ENCODE results near the gene SYT1.

DNA sequence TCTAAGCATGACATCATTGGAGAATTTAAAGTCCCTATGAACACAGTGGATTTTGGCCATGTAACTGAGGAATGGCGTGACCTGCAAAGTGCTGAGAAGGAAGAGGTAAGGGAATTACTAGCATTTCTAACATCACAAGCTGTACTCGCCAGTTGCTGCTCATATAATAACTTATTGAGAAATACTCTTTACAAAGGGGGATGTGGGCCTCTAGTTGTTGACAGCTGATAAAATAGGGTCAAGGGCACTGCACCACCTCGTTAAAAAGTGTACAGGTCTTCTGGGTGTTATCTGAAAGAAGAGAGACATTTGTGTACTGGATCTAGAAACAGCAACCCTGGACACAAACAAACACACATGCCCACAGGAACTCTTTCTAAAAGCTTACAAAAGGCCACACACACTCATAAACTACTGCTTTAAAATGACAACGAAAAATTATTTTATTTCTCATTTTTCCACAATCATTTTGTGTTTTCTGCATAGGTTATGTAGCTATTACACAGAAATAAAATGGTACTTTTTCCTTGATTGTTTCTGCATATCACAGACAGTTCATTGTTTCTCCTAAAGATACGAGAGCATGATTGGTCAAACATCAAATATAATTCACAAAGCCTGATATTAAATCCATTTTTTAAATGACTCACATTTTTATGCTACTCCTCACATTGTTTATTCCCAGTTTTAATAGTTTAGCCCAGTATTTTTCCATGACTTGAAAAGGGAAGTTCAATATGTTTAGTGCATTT is 435.0 kb downstream of the SYT1 start:
- TF ChIP-seq, protein P1, sequence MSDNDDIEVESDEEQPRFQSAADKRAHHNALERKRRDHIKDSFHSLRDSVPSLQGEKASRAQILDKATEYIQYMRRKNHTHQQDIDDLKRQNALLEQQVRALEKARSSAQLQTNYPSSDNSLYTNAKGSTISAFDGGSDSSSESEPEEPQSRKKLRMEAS (IDR thresholded peaks at IDR 0.05), result no peak
- TF ChIP-seq, protein P2, sequence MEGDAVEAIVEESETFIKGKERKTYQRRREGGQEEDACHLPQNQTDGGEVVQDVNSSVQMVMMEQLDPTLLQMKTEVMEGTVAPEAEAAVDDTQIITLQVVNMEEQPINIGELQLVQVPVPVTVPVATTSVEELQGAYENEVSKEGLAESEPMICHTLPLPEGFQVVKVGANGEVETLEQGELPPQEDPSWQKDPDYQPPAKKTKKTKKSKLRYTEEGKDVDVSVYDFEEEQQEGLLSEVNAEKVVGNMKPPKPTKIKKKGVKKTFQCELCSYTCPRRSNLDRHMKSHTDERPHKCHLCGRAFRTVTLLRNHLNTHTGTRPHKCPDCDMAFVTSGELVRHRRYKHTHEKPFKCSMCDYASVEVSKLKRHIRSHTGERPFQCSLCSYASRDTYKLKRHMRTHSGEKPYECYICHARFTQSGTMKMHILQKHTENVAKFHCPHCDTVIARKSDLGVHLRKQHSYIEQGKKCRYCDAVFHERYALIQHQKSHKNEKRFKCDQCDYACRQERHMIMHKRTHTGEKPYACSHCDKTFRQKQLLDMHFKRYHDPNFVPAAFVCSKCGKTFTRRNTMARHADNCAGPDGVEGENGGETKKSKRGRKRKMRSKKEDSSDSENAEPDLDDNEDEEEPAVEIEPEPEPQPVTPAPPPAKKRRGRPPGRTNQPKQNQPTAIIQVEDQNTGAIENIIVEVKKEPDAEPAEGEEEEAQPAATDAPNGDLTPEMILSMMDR (IDR thresholded peaks at IDR 0.05 in 2 of 3, conservative IDR thresholded peaks at IDR 0.05 in 1 of 3; ENCODE audit: borderline replicate concordance in 1 of 3, insufficient read depth in 1 of 3, low read depth in 2 of 3, low read length in 2 of 3), result no peak

All from HCT116 (cell line).